Right lobe of liver (tissue), 4 donors: ENCODE data around the gene DHX34.

Source experiments
- CTCF ChIP-seq, 4 donors: fragments of 200-600 bp in 3 of 4; fragments of 450-650 bp in 1 of 4; IDR thresholded peaks; one replicate each; pipeline versions ENCODE4 v1.5.1 to v1.8.0; 2016 to 2022; ENCODE audit warnings: antibody characterized with exemption in 4 of 4, mild to moderate bottlenecking in 2 of 4
- POLR2A ChIP-seq: fragments of 450-650 bp; IDR thresholded peaks from one replicate; pipeline ENCODE4 v1.6.1; 2017; ENCODE audit warnings: antibody characterized with exemption, mild to moderate bottlenecking
- donor health status: DM: no; HTN: no; CAD: no.
- donor health status: DM: no; HTN: no; CAD: no.
- donor health status: DM: no; HTN: yes; CAD: no.

GRCh38 chr19:47379381-47379938, 30.3 kb downstream of the DHX34 start:
- TF ChIP-seq POLR2A (no peak), CTCF (IDR thresholded peaks at IDR 0.05) (no peak)
